ENCODE results near the gene FGF18.

FGF18 gene

DNA sequence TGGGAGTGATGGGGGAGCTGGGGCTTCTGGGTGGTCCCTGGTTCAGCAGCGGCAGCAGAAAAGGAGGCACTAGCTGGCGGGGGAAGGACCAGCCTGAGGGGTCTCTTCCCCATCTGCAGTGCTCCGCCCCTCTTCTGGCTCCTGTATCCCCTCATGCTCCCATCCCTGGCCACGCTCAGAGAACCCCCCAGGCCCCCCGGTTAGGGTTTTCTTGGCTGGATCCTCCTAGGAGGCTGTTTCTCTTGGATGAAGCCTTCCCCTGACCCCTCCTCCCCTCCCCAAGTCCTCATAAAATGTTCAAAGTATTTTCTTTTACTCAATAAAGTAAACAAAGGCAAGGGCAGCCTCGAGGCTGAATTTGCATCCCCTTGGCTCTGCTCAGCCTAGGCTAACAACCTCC is 60.8 kb downstream of the FGF18 start:
- H2AFZ ChIP-seq (ENCODE audit: low read length): no peak overlapping the region
- no peak overlapping the region for H3K4me3 ChIP-seq (ENCODE audit: low read length, poor library complexity, severe bottlenecking)
- no peaks in the 10 kb centered on the region for H3K27me3 ChIP-seq (ENCODE audit: insufficient read depth, low read length, poor library complexity, severe bottlenecking)
- H3K79me2 ChIP-seq (ENCODE audit: insufficient read depth, low read length): no peaks in the 10 kb centered on the region
- peaks cover 13% of the 10 kb centered on the region for H3K4me1 ChIP-seq (ENCODE audit: insufficient read depth, low read length, poor library complexity, severe bottlenecking)
- no peak overlapping the region for H3K4me2 ChIP-seq (ENCODE audit: low read depth, low read length, poor library complexity, severe bottlenecking)
- no peaks in the 10 kb centered on the region for H3K36me3 ChIP-seq (ENCODE audit: insufficient read depth, low read length)
- no peak for TF ChIP-seq EZH2phosphoT487 (IDR thresholded peaks at IDR 0.05; ENCODE audit: borderline replicate concordance)
- TF ChIP-seq, protein P1, sequence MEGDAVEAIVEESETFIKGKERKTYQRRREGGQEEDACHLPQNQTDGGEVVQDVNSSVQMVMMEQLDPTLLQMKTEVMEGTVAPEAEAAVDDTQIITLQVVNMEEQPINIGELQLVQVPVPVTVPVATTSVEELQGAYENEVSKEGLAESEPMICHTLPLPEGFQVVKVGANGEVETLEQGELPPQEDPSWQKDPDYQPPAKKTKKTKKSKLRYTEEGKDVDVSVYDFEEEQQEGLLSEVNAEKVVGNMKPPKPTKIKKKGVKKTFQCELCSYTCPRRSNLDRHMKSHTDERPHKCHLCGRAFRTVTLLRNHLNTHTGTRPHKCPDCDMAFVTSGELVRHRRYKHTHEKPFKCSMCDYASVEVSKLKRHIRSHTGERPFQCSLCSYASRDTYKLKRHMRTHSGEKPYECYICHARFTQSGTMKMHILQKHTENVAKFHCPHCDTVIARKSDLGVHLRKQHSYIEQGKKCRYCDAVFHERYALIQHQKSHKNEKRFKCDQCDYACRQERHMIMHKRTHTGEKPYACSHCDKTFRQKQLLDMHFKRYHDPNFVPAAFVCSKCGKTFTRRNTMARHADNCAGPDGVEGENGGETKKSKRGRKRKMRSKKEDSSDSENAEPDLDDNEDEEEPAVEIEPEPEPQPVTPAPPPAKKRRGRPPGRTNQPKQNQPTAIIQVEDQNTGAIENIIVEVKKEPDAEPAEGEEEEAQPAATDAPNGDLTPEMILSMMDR (conservative IDR thresholded peaks at IDR 0.05; ENCODE audit: low read length): no peak
- H3K9ac ChIP-seq (ENCODE audit: low read depth, low read length, poor library complexity, severe bottlenecking): no peak overlapping the region
- H3K9me2 ChIP-seq (replicated peaks; ENCODE audit: low read depth, low read length): no peaks in the 10 kb centered on the region
- H4K20me1 ChIP-seq (ENCODE audit: insufficient read depth, low read length, poor library complexity, severe bottlenecking): no peaks in the 10 kb centered on the region
- no peaks in the 10 kb centered on the region for H3K9me3 ChIP-seq (ENCODE audit: insufficient read depth, low read depth, low read length)
- no peaks in the 10 kb centered on the region for H3F3A ChIP-seq (ENCODE audit: low read depth)

DNA sequence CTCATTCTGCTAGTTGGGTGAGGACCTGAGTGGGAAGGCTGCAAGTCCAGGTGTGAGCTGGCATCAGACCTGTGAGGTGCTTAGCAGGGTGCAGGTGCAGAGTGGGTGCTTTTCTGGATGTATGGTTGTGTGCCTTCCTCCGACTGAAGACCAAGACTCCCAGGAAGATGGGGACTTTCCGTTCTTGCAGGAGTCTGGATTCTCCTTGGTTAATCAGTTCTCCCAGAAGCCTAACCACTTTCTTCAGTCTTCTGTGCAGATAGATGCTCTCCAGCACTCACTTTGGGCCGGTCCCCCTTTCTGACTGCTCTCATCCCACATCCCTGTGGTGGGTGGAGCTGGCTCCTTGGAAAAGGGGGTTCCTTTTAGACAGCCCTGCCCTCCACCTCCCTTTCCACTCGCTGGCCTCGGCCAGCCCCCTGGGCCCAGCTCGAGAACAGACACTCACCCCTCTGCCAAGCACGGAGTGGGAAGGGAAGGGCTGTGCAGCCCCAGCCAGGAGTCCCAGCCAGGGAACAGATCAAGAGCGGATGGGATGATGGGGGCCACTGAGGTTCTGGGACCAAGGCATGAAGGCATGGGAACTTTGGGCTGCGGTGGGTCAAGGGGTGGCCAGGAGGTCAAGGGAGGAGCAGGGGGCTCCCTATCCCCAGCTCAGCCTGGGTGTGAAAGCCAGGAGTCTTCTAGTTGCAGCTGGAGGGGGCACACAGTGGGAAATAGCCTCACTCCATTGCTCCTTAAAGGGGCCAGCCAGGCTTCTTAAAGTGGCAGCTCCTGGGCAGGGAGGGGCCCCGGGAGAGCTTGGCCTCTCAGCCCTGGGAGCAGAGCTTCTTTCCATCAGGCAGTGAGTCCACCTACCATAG is 62.4 kb downstream of the FGF18 start:
- no peak for TF ChIP-seq EZH2phosphoT487 (IDR thresholded peaks at IDR 0.05; ENCODE audit: borderline replicate concordance)
- TF ChIP-seq, protein P1 (conservative IDR thresholded peaks at IDR 0.05; ENCODE audit: low read length): no peak
- H2AFZ ChIP-seq (ENCODE audit: low read length): no peak overlapping the region
- no peaks in the 10 kb centered on the region for H3K79me2 ChIP-seq (ENCODE audit: insufficient read depth, low read length)
- no peaks in the 10 kb centered on the region for H3F3A ChIP-seq (ENCODE audit: low read depth)
- H3K4me3 ChIP-seq (ENCODE audit: low read length, poor library complexity, severe bottlenecking): no peak overlapping the region
- H3K27me3 ChIP-seq (ENCODE audit: insufficient read depth, low read length, poor library complexity, severe bottlenecking): no peaks in the 10 kb centered on the region
- H3K36me3 ChIP-seq (ENCODE audit: insufficient read depth, low read length): no peaks in the 10 kb centered on the region
- no peak overlapping the region for H3K4me2 ChIP-seq (ENCODE audit: low read depth, low read length, poor library complexity, severe bottlenecking)
- no peak overlapping the region for H3K9ac ChIP-seq (ENCODE audit: low read depth, low read length, poor library complexity, severe bottlenecking)
- H4K20me1 ChIP-seq (ENCODE audit: insufficient read depth, low read length, poor library complexity, severe bottlenecking): no peaks in the 10 kb centered on the region
- peaks cover 13% of the 10 kb centered on the region for H3K4me1 ChIP-seq (ENCODE audit: insufficient read depth, low read length, poor library complexity, severe bottlenecking)
- no peaks in the 10 kb centered on the region for H3K9me3 ChIP-seq (ENCODE audit: insufficient read depth, low read depth, low read length)
- no peaks in the 10 kb centered on the region for H3K9me2 ChIP-seq (replicated peaks; ENCODE audit: low read depth, low read length)

DNA sequence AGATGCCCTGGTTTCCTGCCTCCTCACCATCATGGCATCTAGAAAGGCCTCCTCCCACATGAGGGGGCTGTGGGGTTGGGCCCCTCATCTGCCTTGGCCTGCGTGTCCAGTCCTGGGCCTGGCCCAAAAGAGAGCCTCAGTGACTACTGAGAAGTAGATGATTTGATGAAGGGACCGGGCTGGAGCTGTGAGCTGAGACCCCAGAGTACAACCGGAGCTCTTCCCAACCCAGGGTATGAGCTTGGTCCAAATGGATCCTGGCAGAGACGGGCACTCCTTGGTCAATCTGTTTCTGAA is 62.9 kb downstream of the FGF18 start:
- Histone ChIP-seq H3K9ac (ENCODE audit: low read depth, low read length, poor library complexity, severe bottlenecking) (no peak overlapping the region), H3K9me2 (replicated peaks; ENCODE audit: low read depth, low read length) (no peaks in the 10 kb centered on the region), H3K79me2 (ENCODE audit: insufficient read depth, low read length) (no peaks in the 10 kb centered on the region), H3K27me3 (ENCODE audit: insufficient read depth, low read length, poor library complexity, severe bottlenecking) (no peaks in the 10 kb centered on the region), H3F3A (ENCODE audit: low read depth) (no peaks in the 10 kb centered on the region), H3K36me3 (ENCODE audit: insufficient read depth, low read length) (no peaks in the 10 kb centered on the region), H3K4me2 (ENCODE audit: low read depth, low read length, poor library complexity, severe bottlenecking) (no peak overlapping the region), H3K4me3 (ENCODE audit: low read length, poor library complexity, severe bottlenecking) (no peak overlapping the region), H4K20me1 (ENCODE audit: insufficient read depth, low read length, poor library complexity, severe bottlenecking) (no peaks in the 10 kb centered on the region), H2AFZ (ENCODE audit: low read length) (no peak overlapping the region), H3K4me1 (ENCODE audit: insufficient read depth, low read length, poor library complexity, severe bottlenecking) (peaks cover 13% of the 10 kb centered on the region), H3K9me3 (ENCODE audit: insufficient read depth, low read depth, low read length) (no peaks in the 10 kb centered on the region)
- TF ChIP-seq, protein P1 (conservative IDR thresholded peaks at IDR 0.05; ENCODE audit: low read length): no peak
- no peak for TF ChIP-seq EZH2phosphoT487 (IDR thresholded peaks at IDR 0.05; ENCODE audit: borderline replicate concordance)

All from Loucy (cell line).